GF-D8 (cell line): ENCODE measurements around the gene CCK.

Experiments used
- DNase-seq: peaks from one replicate; lab custom pipeline; 2025; lab: John Stamatoyannopoulos, UW

The CCK gene

GRCh38 chr3:42267878-42268277 lies 1.9 kb upstream of the CCK start:
- no peak for DNase-seq

GRCh38 chr3:42265059-42265991 lies 660 bp downstream of the CCK start:
- DNase-seq: no peak

- no peak for DNase-seq
Observed at GRCh38 chr3:42264399-42265058, 1.5 kb downstream of the CCK start.

- no peak for DNase-seq
Observed at GRCh38 chr3:42263354-42264346, 2.3 kb downstream of the CCK start.

GRCh38 chr3:42262525-42262924 lies 3.5 kb downstream of the CCK start:
- DNase-seq: no peak

GRCh38 chr3:42257007-42257406 lies 9.0 kb downstream of the CCK start:
- DNase-seq: no peak

- no peak for DNase-seq
Observed at GRCh38 chr3:42256135-42256819, 9.7 kb downstream of the CCK start.

- DNase-seq: no peak
Observed at GRCh38 chr3:42254566-42254965, 11.4 kb downstream of the CCK start.

GRCh38 chr3:42250761-42251160 lies 15.2 kb downstream of the CCK start:
- no peak for DNase-seq

GRCh38 chr3:42247576-42248027 lies 18.4 kb downstream of the CCK start:
- no peak for DNase-seq

GRCh38 chr3:42246091-42246490 lies 19.9 kb downstream of the CCK start:
- DNase-seq: no peak

- DNase-seq: no peak
Observed at GRCh38 chr3:42236611-42237010, 29.4 kb downstream of the CCK start.

- DNase-seq: no peak
Observed at GRCh38 chr3:42235532-42235931, 30.5 kb downstream of the CCK start.

GRCh38 chr3:42230860-42231259 lies 35.1 kb downstream of the CCK start:
- DNase-seq: no peak

GRCh38 chr3:42229942-42230688 lies 35.9 kb downstream of the CCK start:
- no peak for DNase-seq

GRCh38 chr3:42229266-42229941 lies 36.6 kb downstream of the CCK start:
- no peak for DNase-seq

GRCh38 chr3:42228796-42229195 lies 37.2 kb downstream of the CCK start:
- DNase-seq: no peak

- DNase-seq: no peak
Observed at GRCh38 chr3:42226470-42227425, 39.2 kb downstream of the CCK start.
